ENCODE data around the gene SLC24A3. TPM values are rescaled to one million over a fixed set of nuclear protein-coding genes. Genes with fewer than 3 reads are reported as not detected.

The SLC24A3 gene
- total RNA-seq, 1 donor from 2014 or later = 13.1 TPM

GRCh38 chr20:19427480-19427879 is 215.0 kb downstream of the SLC24A3 start:
- Histone ChIP-seq H3K4me3 (no peak overlapping the region), H3K9me3 (no peaks in the 10 kb centered on the region), H3K36me3 (no peaks in the 10 kb centered on the region), H3K27ac (no peak overlapping the region), H3K27me3 (no peaks in the 10 kb centered on the region), H3K4me1 (peaks cover 9% of the 10 kb centered on the region)
- intact Hi-C loops (cut with DNase I) = no loop called here
- TF ChIP-seq, protein P1, sequence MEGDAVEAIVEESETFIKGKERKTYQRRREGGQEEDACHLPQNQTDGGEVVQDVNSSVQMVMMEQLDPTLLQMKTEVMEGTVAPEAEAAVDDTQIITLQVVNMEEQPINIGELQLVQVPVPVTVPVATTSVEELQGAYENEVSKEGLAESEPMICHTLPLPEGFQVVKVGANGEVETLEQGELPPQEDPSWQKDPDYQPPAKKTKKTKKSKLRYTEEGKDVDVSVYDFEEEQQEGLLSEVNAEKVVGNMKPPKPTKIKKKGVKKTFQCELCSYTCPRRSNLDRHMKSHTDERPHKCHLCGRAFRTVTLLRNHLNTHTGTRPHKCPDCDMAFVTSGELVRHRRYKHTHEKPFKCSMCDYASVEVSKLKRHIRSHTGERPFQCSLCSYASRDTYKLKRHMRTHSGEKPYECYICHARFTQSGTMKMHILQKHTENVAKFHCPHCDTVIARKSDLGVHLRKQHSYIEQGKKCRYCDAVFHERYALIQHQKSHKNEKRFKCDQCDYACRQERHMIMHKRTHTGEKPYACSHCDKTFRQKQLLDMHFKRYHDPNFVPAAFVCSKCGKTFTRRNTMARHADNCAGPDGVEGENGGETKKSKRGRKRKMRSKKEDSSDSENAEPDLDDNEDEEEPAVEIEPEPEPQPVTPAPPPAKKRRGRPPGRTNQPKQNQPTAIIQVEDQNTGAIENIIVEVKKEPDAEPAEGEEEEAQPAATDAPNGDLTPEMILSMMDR (IDR thresholded peaks at IDR 0.05) = no peak
- DNase-seq (peak; percentile 69), ATAC-seq (peak; percentile 75)

GRCh38 chr20:19427913-19428312 is 215.5 kb downstream of the SLC24A3 start:
- intact Hi-C loops (cut with DNase I) = no loop called here
- ATAC-seq (peak; percentile 61), DNase-seq (no peak)
- Histone ChIP-seq H3K27me3 (no peaks in the 10 kb centered on the region), H3K4me3 (no peak overlapping the region), H3K36me3 (no peaks in the 10 kb centered on the region), H3K27ac (no peak overlapping the region), H3K9me3 (no peaks in the 10 kb centered on the region), H3K4me1 (peaks cover 12% of the 10 kb centered on the region)
- TF ChIP-seq, protein P1 (IDR thresholded peaks at IDR 0.05) = no peak

- no peak overlapping the region for H3K27ac ChIP-seq
- peak; percentile 74 for ATAC-seq
- no peaks in the 10 kb centered on the region for H3K36me3 ChIP-seq
- H3K4me3 ChIP-seq = no peak overlapping the region
- H3K27me3 ChIP-seq = no peaks in the 10 kb centered on the region
- intact Hi-C loops (cut with DNase I) = no loop called here
- TF ChIP-seq, protein P1 (IDR thresholded peaks at IDR 0.05) = no peak
- no peak for DNase-seq
- peaks cover 12% of the 10 kb centered on the region for H3K4me1 ChIP-seq
- H3K9me3 ChIP-seq = no peaks in the 10 kb centered on the region
Observed at GRCh38 chr20:19428324-19428723, 215.9 kb downstream of the SLC24A3 start.

GRCh38 chr20:19429538-19429937 is 217.1 kb downstream of the SLC24A3 start:
- no peaks in the 10 kb centered on the region for H3K36me3 ChIP-seq
- TF ChIP-seq, protein P1 (IDR thresholded peaks at IDR 0.05) = no peak
- H3K4me1 ChIP-seq = peaks cover 12% of the 10 kb centered on the region
- H3K4me3 ChIP-seq = no peak overlapping the region
- no peaks in the 10 kb centered on the region for H3K27me3 ChIP-seq
- intact Hi-C loops (cut with DNase I) = no loop called here
- H3K9me3 ChIP-seq = no peaks in the 10 kb centered on the region
- ATAC-seq (no peak), DNase-seq (no peak)
- no peak overlapping the region for H3K27ac ChIP-seq

GRCh38 chr20:19430641-19431315 is 218.3 kb downstream of the SLC24A3 start:
- Histone ChIP-seq H3K27ac (no peak overlapping the region), H3K27me3 (no peaks in the 10 kb centered on the region), H3K4me1 (peaks cover 12% of the 10 kb centered on the region), H3K36me3 (no peaks in the 10 kb centered on the region), H3K9me3 (no peaks in the 10 kb centered on the region), H3K4me3 (no peak overlapping the region)
- no peak for DNase-seq
- no peak for ATAC-seq
- TF ChIP-seq, protein P1 (IDR thresholded peaks at IDR 0.05) = no peak
- intact Hi-C loops (cut with DNase I) = no loop called here

- Histone ChIP-seq H3K4me1 (peaks cover 12% of the 10 kb centered on the region), H3K27ac (no peak overlapping the region), H3K36me3 (no peaks in the 10 kb centered on the region), H3K27me3 (no peaks in the 10 kb centered on the region), H3K9me3 (no peaks in the 10 kb centered on the region), H3K4me3 (no peak overlapping the region)
- ATAC-seq (no peak), DNase-seq (no peak)
- TF ChIP-seq, protein P1 (IDR thresholded peaks at IDR 0.05) = no peak
- intact Hi-C loops (cut with DNase I) = no loop called here
Observed at GRCh38 chr20:19431316-19431700, 218.9 kb downstream of the SLC24A3 start.

All from upper lobe of right lung (tissue), 1 donor.